Ovary (tissue), 9 donors: ENCODE results near the gene GPSM3. TPM values are rescaled to one million over a fixed set of nuclear protein-coding genes. Genes with fewer than 3 reads are reported as not detected.

Experiments used
- DNase-seq, 5 donors: peaks; one replicate each; pipeline ENCODE4 v3.0.0-alpha.2; 2019 to 2020
- H3K27ac ChIP-seq, 2 donors: fragments of 200-600 bp; one replicate each; pipeline versions ENCODE4 v1.5.1 to v1.8.0; 2019 to 2022
- H3K27me3 ChIP-seq: fragments of 200-600 bp; one replicate; pipeline ENCODE4 v1.8.0; 2022
- H3K36me3 ChIP-seq: fragments of 200-600 bp; sonication (generic); one replicate; pipeline ENCODE4 v1.5.1; 2019
- H3K4me1 ChIP-seq: one replicate; pipeline ENCODE4 v1.8.1; 2013; ENCODE audit warnings: mild to moderate bottlenecking, moderate library complexity; ENCODE audit not compliant: insufficient read depth
- H3K4me3 ChIP-seq: fragments of 200-600 bp; sonication (generic); one replicate; pipeline ENCODE4 v1.5.1; 2017
- H3K9me3 ChIP-seq, 2 donors: fragments of 200-600 bp in 1 of 2; sonication (generic) in 1 of 2; one replicate each; pipeline versions ENCODE4 v1.5.1 to v1.8.1; 2013 to 2019; ENCODE audit warnings: mild to moderate bottlenecking in 1 of 2, moderate library complexity in 1 of 2
- CTCF ChIP-seq, 3 donors: fragments of 450-650 bp in 2 of 3; fragments of 200-600 bp in 1 of 3; IDR thresholded peaks; one replicate each; pipeline versions ENCODE4 v1.5.1 to v1.8.0; 2016 to 2022; ENCODE audit warnings: antibody characterized with exemption in 3 of 3, mild to moderate bottlenecking in 1 of 3
- EP300 ChIP-seq: sonication (generic); formaldehyde crosslinking; IDR thresholded peaks from one replicate; pipeline ENCODE4 v1.6.1; 2017; ENCODE audit warnings: antibody characterized with exemption
- POLR2A ChIP-seq: fragments of 450-650 bp; IDR thresholded peaks from one replicate; pipeline ENCODE4 v1.6.1; 2017; ENCODE audit warnings: antibody characterized with exemption, mild to moderate bottlenecking, moderate library complexity
- WGBS, 3 donors: extraction: QIAGEN DNeasy Blood & Tissue Kit in 1 of 3; methylation state at CpG; one replicate each; pipeline versions ENCODE4 v1.1.5 to v1.1.7; 2013 to 2017; 5-methylcytosine and 5-hydroxymethylcytosine counted together
- intact Hi-C, 4 donors: fragments of 100-400 bp; cut with DNase I; formaldehyde crosslinking; loops; one replicate each; pipeline versions ENCODE4 v1.11.0 to v1.15.1; 2022 to 2023
- polyA plus RNA-seq, 2 donors: library from polyadenylated mRNA; stranded (reverse); fragments of 200-250 nt in 1 of 2; fragments of 350-450 nt in 1 of 2; fragmentation: Illumina TruSeq in 1 of 2; extraction: RNeasy Lipid Tissue Mini Kit (QIAGEN cat#74804) in 1 of 2; gene quantifications; one replicate each; pipeline ENCODE4 v1.2.3, GENCODE V29; 2013 to 2014
- total RNA-seq, 7 donors: library from RNA; depleted of rRNA in 2 of 7; stranded (reverse); fragments of >200 nt in 2 of 7; fragmentation: NEBNext Ultra II Directional in 3 of 7; extraction: Animal tissue kit (Norgen Biotek cat#: 25700) in 3 of 7; gene quantifications; one replicate each; pipeline versions ENCODE4 v1.1.0 to v1.2.4, GENCODE V29; 2016 to 2023
- donor health status: DM: no; HTN: no; CAD: no; lungs with moderate emphysema.
- donor health status: DM: no; HTN: no; CAD: no.
- donor health status: Bipolar disorder and iron deficiency.
- donor health status: DM: yes; HTN: yes; CAD: no.
- donor health status: DM: no; HTN: no; CAD: no.
- donor health status: DM: yes; HTN: yes; CAD: no.

Gene GPSM3
- total and polyA plus RNA-seq, 9 donors, result 3.1 to 8.7 (median 5.2) TPM

GRCh38 chr6:32208996-32209395 is 16.6 kb upstream of the GPSM3 start:
- H3K4me3 ChIP-seq, result no peak overlapping the region
- no peak overlapping the region for H3K27ac ChIP-seq
- WGBS, 3 donors, result 68 to 77% (median 72%) methylated on average over 1 of the region's 1 CpG
- TF ChIP-seq EP300, result no peak
- TF ChIP-seq CTCF (IDR thresholded peaks at IDR 0.05), result no peak
- TF ChIP-seq POLR2A, result no peak
- intact Hi-C loops, result no loop called here
- H3K4me1 ChIP-seq, result no peaks in the 10 kb centered on the region
- H3K36me3 ChIP-seq, result no peaks in the 10 kb centered on the region
- no peak for DNase-seq
- no peaks in the 10 kb centered on the region for H3K27me3 ChIP-seq
- H3K9me3 ChIP-seq, result no peaks in the 10 kb centered on the region

GRCh38 chr6:32204268-32204715 is 11.8 kb upstream of the GPSM3 start:
- intact Hi-C loops, result no loop called here
- Histone ChIP-seq H3K27ac (no peak overlapping the region), H3K27me3 (no peaks in the 10 kb centered on the region), H3K4me3 (no peak overlapping the region), H3K4me1 (no peaks in the 10 kb centered on the region), H3K36me3 (no peaks in the 10 kb centered on the region), H3K9me3 (no peaks in the 10 kb centered on the region)
- DNase-seq, result no peak
- TF ChIP-seq POLR2A, result no peak
- TF ChIP-seq CTCF (IDR thresholded peaks at IDR 0.05), result no peak
- no peak for TF ChIP-seq EP300
- 83 to 95% (median 86%) methylated on average over 3 of the region's 3 CpGs for WGBS, 3 donors

- H3K27me3 ChIP-seq, result no peaks in the 10 kb centered on the region
- H3K4me1 ChIP-seq, result no peaks in the 10 kb centered on the region
- H3K4me3 ChIP-seq, result no peak overlapping the region
- peak in 1 of 5 donors; percentile 20 for DNase-seq
- intact Hi-C loops, result no loop called here
- no peaks in the 10 kb centered on the region for H3K36me3 ChIP-seq
- WGBS, 3 donors, result 72 to 83% (median 77%) methylated on average over 9 of the region's 9 CpGs
- no peak overlapping the region for H3K27ac ChIP-seq
- H3K9me3 ChIP-seq, result no peaks in the 10 kb centered on the region
- TF ChIP-seq EP300 (no peak), CTCF (IDR thresholded peaks at IDR 0.05) (no peak), POLR2A (no peak)
Observed at GRCh38 chr6:32203426-32204267, 11.2 kb upstream of the GPSM3 start.

- no peak for TF ChIP-seq POLR2A
- no peak for TF ChIP-seq EP300
- TF ChIP-seq CTCF (IDR thresholded peaks at IDR 0.05), result no peak
- no peak overlapping the region for H3K27ac ChIP-seq
- H3K36me3 ChIP-seq, result no peaks in the 10 kb centered on the region
- peak in 1 of 5 donors; percentile 10 for DNase-seq
- no peak overlapping the region for H3K4me3 ChIP-seq
- peaks cover under 1% of the 10 kb centered on the region for H3K4me1 ChIP-seq
- WGBS, 3 donors, result 81 to 85% (median 83%) methylated on average over 9 of the region's 9 CpGs
- intact Hi-C loops, result no loop called here
- no peaks in the 10 kb centered on the region for H3K27me3 ChIP-seq
- H3K9me3 ChIP-seq, result no peaks in the 10 kb centered on the region
Observed at GRCh38 chr6:32202186-32202585, 9.7 kb upstream of the GPSM3 start.
